Ramos (cell line): Measurements from ENCODE around the gene NKAIN4.

Source experiments
- in situ Hi-C: fragments of 300-500 bp; cut with MboI; formaldehyde crosslinking; loops from one replicate; pipeline ENCODE4 v1.14.3; 2022; ENCODE audit warnings: low sequenced_read_pairs; ENCODE audit not compliant: unreplicated experiment

NKAIN4 gene

DNA sequence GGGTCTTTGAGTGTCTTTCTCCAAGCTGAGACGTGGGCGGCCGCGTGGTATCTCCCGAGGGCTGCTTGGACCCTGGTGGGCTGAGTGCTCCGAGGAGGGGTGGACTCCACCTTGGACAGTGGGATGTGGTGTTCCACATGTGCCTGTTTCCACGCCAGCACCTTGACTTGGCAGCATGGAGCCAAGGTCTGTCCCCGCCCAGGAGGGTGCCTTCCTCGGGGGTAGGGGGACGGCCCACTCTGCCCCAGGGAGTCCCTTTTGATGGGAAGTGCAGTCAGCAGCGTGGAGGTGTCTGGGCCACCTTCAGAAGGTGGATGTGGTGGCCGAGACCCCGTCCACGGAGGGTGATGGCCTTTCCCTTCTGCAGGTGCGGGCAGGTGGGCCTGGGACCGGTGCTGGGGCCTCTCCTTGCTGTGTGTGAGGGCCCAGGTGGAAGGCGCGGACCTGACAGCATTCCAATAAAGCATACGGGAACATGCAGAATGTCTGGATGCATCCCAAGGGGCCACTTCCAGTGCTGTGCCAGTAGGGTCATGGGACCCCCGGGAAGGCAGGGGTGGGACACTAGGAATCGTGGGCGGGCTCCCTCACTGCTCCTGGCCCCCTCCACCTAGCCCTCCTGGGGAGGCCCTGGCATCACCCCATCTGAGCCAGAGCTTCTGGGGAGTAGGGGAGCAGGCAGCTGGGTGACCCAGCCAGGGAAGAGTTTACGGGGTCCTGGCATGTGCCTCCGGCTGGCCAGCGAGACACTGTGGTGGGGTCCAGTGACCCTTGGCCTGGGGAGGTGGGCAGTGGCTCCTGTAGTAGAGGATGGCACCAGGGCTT lies 35.3 kb upstream of the NKAIN4 start:
- in situ Hi-C loops = no loop called here

DNA sequence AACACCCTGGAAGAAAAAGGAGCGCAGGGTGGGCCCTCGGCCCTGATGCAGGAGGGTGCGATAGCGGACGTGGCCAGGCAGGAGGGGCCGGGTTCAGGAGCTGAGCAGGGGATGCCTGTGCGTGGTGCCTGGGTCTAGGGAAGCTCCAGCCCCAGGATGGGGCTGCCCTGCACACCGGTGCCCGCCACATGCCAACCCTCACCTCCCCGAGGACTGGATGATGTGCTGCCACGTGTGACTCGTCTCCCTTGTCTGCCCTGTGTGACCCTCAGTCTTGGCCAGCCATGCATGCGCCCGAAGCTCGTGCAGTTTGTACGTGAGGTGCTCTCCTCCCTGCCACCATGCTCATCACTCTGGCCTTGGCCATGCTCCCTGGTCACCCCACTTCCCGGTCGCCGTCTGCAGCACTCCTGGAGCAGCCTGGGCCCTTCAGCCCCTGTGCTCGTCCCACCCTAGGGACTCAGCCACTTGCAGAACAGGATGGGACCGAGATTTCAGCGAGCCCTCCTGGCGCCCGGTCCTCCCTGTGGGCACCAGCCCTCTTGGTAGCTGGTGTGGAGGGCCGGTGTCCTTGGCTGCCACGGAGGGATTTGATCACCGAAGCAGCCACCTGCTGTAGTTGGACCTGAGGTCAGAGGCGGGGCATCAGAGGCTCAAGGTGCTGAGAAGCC lies 34.5 kb upstream of the NKAIN4 start:
- in situ Hi-C loops = no loop called here

DNA sequence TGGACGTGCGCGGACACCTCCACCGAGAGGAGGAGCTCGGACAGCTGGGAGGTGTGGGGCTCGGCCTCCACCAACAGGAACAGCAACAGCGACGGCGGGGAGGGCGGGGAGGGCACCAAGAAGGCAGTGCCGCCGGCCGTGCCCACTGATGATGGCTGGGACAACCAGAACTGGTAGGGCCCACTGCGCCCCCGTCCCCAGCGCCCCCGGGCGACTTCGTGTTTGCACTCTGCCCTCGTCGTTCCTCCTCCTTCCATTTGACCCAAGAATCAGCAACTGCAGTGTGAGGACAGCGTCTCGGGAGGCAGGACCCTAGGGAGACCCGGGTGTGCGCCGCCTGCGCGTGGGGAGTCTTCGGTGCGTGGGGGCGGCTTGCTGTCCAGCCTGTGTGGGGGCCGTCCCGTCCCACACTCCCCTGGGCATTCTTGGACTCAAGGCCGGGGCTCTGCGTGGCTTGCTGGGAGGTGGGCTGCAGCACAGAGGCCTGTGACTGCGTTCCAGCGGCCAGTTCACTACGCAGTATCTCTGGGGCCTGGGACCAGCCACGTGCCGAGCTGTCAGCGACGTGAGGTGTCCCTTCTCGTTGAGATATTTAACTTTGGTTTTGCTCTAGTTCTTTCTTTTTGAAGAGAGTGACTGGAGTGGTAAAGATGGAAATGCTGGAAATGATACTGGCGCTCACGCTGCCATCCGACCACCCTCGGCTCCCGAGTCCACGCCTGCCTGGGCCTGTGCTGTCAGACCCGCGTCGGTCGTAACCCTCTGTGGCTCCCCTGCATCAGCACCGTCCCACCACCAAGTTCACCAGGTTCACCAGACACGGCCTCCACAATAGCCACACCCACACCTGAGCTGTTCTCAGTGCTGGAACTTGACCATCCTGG lies 33.7 kb upstream of the NKAIN4 start:
- in situ Hi-C loops = no loop called here

DNA sequence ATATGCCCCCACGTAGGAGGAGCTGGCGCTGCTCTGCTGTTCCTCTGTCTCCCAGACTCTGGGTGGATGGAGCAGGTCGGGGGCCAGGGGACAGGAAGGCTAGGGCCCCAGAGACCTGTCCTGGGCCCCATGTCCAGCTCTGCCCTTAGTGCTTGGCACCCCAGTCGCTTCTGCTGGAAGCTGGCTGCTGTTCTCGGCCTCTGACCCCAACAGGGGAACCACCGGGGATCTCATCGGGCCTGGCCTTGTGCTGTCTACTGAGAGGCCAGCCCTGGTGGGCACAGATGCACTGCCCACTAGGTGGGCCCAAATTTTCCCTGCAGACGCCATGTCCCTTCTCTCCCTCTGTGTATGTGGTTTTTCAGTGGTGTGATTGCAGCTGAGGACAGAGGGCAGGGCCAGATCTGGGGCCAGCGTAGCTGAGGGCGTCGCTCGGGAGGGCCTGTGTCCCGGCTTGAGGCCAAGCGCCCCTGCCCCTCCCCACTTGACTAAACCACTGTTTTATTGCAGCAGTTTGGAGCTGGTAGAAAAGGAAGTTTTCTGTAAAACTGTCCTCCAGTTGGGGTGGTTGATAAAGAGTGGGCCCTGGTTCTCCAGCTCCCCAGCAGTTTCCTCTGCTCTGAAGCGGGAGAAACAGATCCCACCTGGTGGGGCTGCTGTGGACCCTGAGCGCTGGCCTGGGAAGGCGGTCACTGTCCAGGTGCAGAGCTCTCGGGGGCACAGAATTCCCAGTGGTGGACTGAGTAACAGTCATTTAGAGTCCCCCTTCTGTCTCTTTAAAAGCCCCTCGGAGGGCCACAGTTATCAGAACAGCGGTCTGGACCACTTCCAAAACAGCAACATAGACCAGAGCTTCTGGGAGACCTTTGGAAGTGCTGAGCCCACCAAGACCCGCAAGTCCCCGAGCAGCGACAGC lies 32.8 kb upstream of the NKAIN4 start:
- in situ Hi-C loops = no loop called here

DNA sequence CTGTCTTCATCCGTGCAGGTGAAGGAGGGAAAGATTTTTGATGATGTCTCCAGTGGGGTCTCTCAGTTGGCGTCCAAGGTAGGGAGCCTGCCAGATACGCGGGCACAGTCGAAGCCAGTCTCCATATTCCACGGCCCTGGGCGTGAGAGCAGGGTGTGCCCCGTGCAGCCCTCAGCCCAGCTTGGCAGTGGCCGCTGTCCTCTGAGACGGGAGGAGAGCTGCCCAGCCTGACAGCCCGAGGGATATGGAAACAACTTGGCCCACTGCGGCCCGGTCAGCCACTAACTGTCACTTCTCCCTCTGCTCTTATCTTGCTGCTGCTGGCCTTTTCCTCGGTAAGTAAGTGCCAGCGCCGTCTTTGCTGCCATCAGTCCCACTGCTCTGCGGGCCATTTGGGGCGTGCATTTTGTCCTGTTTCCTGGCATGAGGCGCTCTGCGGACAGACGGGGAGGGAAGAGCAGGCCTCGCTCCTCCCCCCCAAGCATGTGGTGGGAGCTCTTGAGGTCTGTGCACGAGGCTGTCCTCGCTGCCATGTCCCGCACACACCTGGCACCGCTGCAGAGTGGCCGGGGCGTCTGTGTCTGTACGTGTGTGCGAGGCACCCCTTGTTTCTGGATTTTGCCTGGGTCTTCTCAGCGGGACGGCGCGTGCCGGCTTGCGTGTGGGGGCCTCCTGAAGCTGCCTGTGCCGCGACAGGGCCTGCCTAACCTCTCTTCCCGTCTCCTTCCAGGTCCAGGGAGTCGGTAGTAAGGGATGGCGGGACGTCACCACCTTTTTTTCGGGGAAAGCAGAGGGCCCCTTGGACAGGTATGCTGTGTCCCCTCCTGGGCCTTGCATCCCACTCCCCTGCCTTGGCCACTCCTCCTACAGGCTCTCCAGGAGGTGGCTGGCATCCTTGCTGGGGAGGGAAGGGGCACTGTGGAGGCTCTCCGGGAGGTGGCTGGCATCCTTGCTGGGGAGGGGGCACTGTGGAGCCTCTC lies 31.7 kb upstream of the NKAIN4 start:
- in situ Hi-C loops = no loop called here

DNA sequence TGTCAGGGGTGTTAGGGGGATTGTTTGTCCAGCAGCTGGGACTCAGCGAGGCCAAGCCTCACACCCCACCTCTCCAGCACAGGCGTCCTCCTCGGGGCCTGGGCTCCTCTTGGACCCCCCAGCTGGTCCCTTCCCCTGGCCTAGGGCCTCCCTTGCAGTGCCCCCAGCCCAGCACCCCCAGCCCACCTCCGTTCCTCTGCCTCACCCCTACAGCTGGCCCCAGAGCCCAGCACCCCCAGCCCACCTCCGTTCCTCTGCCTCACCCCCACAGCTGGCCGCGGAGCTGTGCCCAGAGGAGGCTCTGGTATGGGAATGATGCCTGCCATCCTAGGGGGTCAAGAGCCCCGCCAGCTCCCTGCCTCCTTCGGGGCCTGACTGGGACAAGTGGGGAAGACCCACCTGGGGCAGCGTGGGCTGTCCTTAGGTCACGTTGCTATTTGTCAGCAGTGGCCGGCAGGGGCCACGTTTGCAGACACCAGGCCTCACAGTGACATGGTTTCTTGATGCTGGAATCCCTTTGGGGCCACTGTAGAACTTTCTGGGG lies 30.8 kb upstream of the NKAIN4 start:
- in situ Hi-C loops = no loop called here

DNA sequence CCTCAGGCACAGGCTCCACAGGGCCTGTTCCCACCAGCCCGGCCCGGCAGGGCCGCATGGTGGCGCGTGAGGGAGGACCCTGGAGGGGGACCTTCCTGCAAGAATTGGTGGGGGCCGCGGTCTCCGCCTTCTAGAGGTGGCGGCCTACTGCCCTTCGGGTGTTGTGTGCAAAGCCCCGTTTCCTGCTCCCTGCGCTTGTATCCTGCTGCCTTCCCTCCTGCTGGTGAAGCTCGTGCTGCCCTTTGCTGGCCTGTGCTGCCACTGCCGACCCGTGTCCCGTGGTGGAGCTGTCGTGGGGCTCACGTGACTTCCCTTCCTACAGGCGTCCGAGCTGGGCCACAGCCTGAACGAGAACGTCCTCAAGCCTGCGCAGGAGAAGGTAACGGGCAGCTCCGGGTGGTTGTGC lies 30.3 kb upstream of the NKAIN4 start:
- in situ Hi-C loops = no loop called here

DNA sequence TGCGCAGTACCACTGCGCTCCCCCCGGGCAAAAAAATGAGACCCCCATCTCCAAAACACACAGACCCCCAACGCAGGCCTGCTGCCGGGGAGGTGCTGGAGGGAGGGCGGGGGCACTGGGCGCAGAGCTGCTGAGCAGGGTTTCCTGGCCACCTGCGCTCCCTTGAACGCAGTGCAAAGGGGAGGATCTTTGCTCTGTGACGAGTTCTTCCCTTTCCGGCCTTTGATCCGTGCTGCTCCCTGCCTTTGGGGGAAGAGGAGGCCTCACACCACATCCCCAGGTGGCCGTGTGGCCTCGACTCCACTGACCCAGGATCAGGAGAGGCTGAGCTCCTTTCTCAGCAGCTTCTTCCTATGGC lies 29.8 kb upstream of the NKAIN4 start:
- in situ Hi-C loops = no loop called here

DNA sequence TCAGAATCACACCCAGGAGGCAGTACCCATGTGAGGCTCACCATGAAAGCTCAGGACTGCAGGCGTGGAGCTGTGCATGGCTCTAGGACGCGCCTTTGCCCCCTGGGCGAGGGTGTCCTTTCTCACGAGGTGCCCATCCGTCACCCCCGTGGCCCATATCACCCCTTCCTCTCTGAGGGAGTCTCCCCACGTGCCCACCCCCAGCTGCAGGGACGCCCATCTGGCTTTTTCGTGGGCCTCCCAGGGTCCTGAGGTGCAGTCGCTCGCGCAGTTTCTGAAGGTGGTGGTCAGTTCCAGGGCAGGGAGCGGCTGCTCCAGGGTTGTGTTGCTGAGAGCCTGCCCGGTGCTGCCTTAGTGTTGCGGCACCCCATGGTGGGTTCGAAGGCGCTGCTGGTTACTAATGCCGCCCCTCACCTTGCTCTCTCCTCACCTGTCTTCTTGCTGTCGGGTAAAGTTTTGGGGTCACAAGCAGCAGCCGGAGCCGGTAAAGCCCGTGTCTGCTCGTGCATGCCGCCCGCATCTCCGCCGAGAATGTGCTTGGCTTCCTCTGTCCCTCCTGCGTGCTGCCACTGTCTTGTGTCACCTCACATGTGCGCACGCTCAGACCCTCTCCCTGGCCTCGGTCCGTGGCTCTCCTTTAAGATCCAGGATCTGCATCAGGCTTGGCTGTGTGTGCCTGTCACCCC lies 29.3 kb upstream of the NKAIN4 start:
- in situ Hi-C loops = no loop called here

DNA sequence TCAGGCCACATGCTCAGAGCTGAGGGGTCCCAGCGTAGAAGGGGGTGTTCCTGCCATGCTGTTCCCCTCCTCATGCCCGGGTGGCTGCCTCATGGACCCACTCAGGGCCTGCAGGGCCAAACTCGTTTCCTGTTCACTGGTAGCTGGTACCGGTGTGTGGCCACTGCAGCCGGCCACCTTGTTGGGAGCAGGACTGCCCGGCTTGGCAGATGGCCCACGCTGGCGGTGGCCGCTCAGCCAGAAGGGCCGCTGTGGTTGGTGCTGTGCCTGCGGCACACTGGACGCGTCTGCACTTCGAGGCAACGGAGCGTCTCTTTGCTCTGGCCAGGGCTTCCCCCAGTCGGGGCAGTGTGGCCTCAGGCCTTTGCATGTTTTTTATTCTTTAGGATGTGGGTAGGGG lies 28.7 kb upstream of the NKAIN4 start:
- in situ Hi-C loops = no loop called here

DNA sequence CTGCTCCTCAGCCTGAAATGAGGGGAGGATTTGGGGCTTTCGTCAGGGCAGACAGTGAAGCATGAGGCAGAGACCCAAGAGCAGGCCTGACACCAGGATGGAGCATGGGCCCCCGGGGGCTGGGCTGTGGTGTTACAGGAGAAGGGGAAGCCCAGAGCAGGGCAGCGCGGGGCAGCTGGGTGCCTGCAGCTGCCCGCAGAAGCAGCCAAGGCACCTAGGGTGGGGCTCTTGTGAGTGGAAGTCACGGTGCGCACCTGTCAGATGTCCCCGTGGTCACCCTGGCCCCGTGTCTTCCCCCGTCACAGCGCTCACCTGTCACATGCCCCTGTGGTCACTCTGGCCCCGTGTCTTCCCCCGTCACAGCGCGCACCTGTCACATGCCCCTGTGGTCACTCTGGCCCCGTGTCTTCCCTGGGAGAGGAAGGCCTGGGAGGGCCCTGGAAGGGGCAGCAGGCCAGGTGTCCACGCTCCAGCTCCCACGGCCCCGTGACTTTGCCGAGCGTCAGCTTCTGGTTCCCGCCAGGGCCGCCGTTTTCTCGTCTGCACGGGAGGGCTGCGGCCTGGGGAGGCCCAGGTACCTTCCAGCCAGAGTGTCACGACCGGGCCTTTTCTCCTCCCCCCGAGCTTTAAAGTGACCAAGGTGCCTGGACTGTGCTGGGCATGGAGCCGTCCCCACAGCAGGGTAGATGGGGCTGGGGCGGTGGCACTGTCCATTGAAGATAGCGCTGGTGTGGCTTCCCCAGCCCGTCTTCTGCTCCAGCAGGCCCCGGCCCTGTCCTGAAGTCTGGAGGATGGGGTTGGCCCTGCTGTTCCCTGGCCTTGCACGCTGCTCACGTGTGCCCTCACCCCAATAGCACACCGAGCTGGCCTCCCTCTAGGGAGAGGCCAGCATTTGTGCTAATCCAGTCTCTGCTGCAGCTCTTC lies 27.7 kb upstream of the NKAIN4 start:
- in situ Hi-C loops = no loop called here

DNA sequence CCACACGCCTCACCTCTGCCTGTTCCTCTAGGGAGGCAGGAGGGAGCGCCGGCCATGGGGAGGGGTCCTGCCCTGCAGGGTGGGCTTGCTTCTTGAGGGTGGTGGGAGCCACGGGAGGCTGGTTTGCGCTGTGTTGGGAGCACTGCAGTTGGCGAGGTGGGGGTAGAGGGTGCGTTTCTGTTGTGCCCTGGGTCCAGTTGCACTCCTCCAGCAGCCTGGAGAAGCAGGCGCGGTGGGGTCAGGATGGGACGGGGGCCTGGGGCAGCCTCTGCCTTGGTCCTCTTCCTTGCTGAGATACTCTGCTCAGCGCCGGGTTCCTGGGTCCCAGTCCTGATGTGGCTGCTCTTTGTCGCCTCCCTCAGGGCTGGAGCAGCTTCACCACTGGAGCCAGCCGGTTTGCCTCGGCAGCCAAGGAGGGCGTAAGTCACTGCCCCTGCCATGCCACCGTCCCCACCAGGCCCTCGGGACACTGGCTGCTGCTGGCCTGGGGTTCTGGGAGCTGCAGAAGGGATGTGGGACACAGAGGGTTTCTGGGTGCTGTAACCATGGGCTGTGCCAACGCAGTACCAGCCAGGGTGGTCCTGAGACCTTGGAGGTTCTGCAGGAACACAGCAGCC lies 26.8 kb upstream of the NKAIN4 start:
- in situ Hi-C loops = no loop called here

DNA sequence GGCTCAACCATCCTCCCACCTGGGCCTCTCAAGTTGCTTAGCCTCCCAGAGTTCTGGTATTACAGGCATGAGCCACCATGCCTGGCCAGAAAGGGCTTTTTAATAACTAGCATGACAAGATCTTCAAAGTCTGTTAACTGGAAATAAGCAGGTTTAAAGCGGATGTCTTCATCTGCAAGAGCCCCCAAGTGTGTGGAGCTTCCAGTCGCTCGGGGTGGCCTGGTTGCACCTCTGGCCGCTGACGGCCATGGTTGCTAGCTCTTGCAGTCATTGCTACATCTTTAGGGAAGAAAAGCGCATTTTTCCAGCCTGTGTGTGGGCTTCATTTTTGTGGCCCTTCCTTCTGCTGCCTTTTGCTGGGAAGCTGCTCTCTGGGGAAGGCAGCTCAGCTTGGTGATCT lies 26.1 kb upstream of the NKAIN4 start:
- in situ Hi-C loops = no loop called here

DNA sequence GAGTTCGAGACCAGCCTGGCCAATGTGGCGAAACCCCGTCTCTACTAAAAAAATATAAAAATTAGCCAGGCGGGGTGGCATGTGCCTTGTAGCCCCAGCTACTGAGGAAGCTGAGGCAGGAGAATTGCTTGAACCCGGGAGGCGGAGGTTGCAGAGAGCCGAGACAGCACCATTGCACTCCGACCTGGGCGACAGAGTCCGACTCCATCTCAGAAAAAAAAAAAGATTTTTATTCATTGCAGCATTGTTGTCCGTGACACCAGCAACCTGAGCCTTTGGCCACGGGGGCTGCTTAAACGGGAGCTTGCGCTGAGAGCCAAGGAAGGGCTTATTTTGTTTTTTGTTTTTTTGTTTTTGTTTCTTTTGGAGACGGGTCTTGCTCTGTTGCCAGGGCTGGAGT lies 25.7 kb upstream of the NKAIN4 start:
- in situ Hi-C loops = no loop called here

DNA sequence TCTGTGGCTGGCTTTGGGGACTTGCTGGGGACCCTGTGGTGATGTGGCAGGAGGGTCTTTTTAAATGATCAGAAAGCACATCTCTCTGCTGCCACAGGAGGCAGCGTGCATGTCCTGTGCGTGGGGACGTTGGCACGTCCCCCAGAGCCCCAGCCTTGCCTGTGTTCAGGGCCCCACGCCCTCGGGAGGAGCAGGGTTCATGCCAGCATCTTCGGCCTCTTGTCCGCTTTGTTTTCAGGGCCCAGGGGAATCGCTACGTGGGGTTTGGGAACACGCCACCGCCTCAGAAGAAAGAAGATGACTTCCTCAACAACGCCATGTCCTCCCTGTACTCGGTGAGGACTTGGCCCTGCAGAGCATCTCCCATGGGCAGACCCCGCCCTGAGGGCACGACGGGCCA lies 24.4 kb upstream of the NKAIN4 start:
- in situ Hi-C loops = no loop called here

DNA sequence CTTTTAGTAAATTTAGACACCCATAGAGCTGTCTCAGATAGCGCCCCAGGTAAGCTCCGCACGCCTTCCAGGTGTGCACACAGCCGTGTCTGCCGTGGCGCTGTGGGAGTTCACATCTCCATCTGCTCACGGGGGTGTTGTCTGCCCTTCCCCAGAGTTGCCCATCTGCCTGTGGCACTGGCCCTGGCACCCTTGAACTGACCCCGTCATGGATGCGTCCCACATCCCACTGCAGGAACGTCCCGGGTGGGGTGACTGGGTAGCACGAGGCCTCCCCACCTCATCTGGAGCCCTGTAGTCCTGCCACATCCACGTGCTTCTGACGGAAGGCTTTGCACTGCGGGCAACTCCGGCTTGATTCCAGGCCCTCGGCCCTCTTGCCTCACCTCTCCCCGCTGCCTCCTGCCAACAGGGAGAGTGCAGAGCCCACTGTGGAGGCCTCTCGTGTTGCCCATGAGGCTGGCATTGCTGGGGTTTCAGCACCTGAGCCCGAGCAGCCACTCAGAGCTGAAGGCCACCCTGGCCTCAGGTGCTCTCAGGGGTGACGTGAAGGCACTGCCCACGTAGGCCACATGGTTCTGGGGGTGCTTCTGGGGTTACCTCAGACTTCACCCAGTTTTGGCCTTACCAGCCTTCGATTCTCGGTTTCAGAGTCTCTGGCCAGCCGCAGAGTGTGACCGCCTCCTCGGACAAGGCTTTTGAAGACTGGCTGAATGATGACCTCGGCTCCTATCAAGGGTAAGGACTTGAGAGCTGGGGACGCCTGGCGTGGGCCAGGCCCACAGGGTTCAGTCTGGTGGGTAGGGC lies 23.4 kb upstream of the NKAIN4 start:
- in situ Hi-C loops = no loop called here
